DND-41 (cell line): Measurements from ENCODE around the gene RBM47.

Experiments
- ATAC-seq: fragments of 200-7000 bp; cut with Tn5 transposase; 3 replicates; pipeline ENCODE4 v1.9.1; 2021; ENCODE audit warnings: low read depth; ENCODE audit not compliant: insufficient read depth
- DNase-seq: peaks from one replicate; pipeline ENCODE4 v3.0.0-alpha.2; 2020
- H2AFZ ChIP-seq: 2 replicates; pipeline ENCODE4 v1.6.0; 2012; ENCODE audit warnings: low read depth, low read length
- H3K27ac ChIP-seq: 2 replicates; pipeline ENCODE4 v1.5.1; 2012; ENCODE audit warnings: low read length, inconsistent platforms
- H3K27me3 ChIP-seq: fragments of 200-600 bp; sonication (generic); 2 replicates; pipeline ENCODE4 v1.6.0; 2012; ENCODE audit warnings: low read length, mild to moderate bottlenecking, inconsistent platforms; ENCODE audit not compliant: insufficient read depth, poor library complexity
- H3K36me3 ChIP-seq: 2 replicates; pipeline ENCODE4 v1.5.1; 2012; ENCODE audit warnings: low read length, inconsistent platforms; ENCODE audit not compliant: insufficient read depth
- H3K4me1 ChIP-seq: 2 replicates; pipeline ENCODE4 v1.5.1; 2012; ENCODE audit warnings: mild to moderate bottlenecking, low read length; ENCODE audit not compliant: insufficient read depth
- H3K4me2 ChIP-seq: 2 replicates; pipeline ENCODE4 v1.6.0; 2012; ENCODE audit warnings: mild to moderate bottlenecking, moderate library complexity, low read length, inconsistent platforms; ENCODE audit not compliant: insufficient read depth
- H3K4me3 ChIP-seq, 2 experiments: fragments of 200-600 bp in 1 of 2; shearing (Covaris generic) in 1 of 2; 2 replicates each; pipeline ENCODE4 v1.5.1; 2012 to 2016; ENCODE audit warnings: inconsistent platforms in 2 of 2, low read length in 2 of 2, mild to moderate bottlenecking in 2 of 2, low read depth in 1 of 2, moderate library complexity in 1 of 2
- H3K79me2 ChIP-seq: 2 replicates; pipeline ENCODE4 v1.6.0; 2012; ENCODE audit warnings: low read length, inconsistent platforms; ENCODE audit not compliant: insufficient read depth
- H3K9ac ChIP-seq: 2 replicates; pipeline ENCODE4 v1.6.0; 2012; ENCODE audit warnings: low read depth, mild to moderate bottlenecking, inconsistent platforms, low read length, moderate library complexity
- H3K9me3 ChIP-seq: 2 replicates; pipeline ENCODE4 v1.5.1; 2012; ENCODE audit warnings: low read length, moderate library complexity, mild to moderate bottlenecking, inconsistent platforms; ENCODE audit not compliant: insufficient read depth, severe bottlenecking
- H4K20me1 ChIP-seq: 2 replicates; pipeline ENCODE4 v1.6.0; 2012; ENCODE audit warnings: low read length; ENCODE audit not compliant: insufficient read depth
- CTCF ChIP-seq: IDR thresholded peaks from 2 replicates; pipeline ENCODE4 v1.5.1; 2012; ENCODE audit warnings: borderline replicate concordance, low read length, moderate library complexity, mild to moderate bottlenecking; ENCODE audit not compliant: poor library complexity, severe bottlenecking; ENCODE audit errors: extremely low read depth
- EZH2 ChIP-seq: IDR thresholded peaks from 3 replicates; pipeline ENCODE4 v1.6.1; 2012; ENCODE audit warnings: borderline replicate concordance, low read depth, mild to moderate bottlenecking, moderate library complexity, low read length, inconsistent platforms; ENCODE audit not compliant: severe bottlenecking

The RBM47 gene

GRCh38 chr4:40377512-40378365 lies 251.9 kb downstream of the RBM47 start:
- Histone ChIP-seq H3K4me3 (no peak overlapping the region), H2AFZ (no peak overlapping the region), H3K27me3 (peaks cover 2% of the 10 kb centered on the region), H3K4me1 (no peaks in the 10 kb centered on the region), H4K20me1 (no peaks in the 10 kb centered on the region), H3K36me3 (no peaks in the 10 kb centered on the region), H3K27ac (no peak overlapping the region), H3K9ac (no peak overlapping the region), H3K79me2 (no peaks in the 10 kb centered on the region), H3K9me3 (no peaks in the 10 kb centered on the region), H3K4me2 (no peak overlapping the region)
- no peak for DNase-seq
- no peak for ATAC-seq
- TF ChIP-seq EZH2 (no peak), CTCF (no peak)

- no peaks in the 10 kb centered on the region for H3K36me3 ChIP-seq
- no peaks in the 10 kb centered on the region for H3K79me2 ChIP-seq
- H3K27ac ChIP-seq = no peak overlapping the region
- DNase-seq (no peak), ATAC-seq (no peak)
- no peak overlapping the region for H3K9ac ChIP-seq
- TF ChIP-seq EZH2 = no peak
- TF ChIP-seq CTCF = no peak
- peaks cover 2% of the 10 kb centered on the region for H3K27me3 ChIP-seq
- no peak overlapping the region for H2AFZ ChIP-seq
- H4K20me1 ChIP-seq = no peaks in the 10 kb centered on the region
- H3K9me3 ChIP-seq = no peaks in the 10 kb centered on the region
- no peaks in the 10 kb centered on the region for H3K4me1 ChIP-seq
- H3K4me2 ChIP-seq = no peak overlapping the region
- H3K4me3 ChIP-seq = no peak overlapping the region
Measured at GRCh38 chr4:40375620-40376019, 254.0 kb downstream of the RBM47 start.

- DNase-seq (no peak), ATAC-seq (no peak)
- H3K9ac ChIP-seq = no peak overlapping the region
- H3K9me3 ChIP-seq = no peaks in the 10 kb centered on the region
- H3K36me3 ChIP-seq = no peaks in the 10 kb centered on the region
- TF ChIP-seq EZH2 (no peak), CTCF (no peak)
- H3K4me1 ChIP-seq = no peaks in the 10 kb centered on the region
- H3K4me3 ChIP-seq = no peak overlapping the region
- no peaks in the 10 kb centered on the region for H3K79me2 ChIP-seq
- no peak overlapping the region for H3K4me2 ChIP-seq
- H3K27ac ChIP-seq = no peak overlapping the region
- H4K20me1 ChIP-seq = no peaks in the 10 kb centered on the region
- H3K27me3 ChIP-seq = peaks cover 2% of the 10 kb centered on the region
- H2AFZ ChIP-seq = no peak overlapping the region
Measured at GRCh38 chr4:40375095-40375494, 254.6 kb downstream of the RBM47 start.
